HepG2 (cell line): ENCODE results near the gene SRCIN1. TPM values are rescaled to one million over a fixed set of nuclear protein-coding genes. Genes with fewer than 3 reads are reported as not detected.

ENCODE experiments used
- ATF7 ChIP-seq, 2 experiments: fragments of 450-650 bp in 1 of 2; sonication (generic) in 1 of 2; formaldehyde crosslinking in 1 of 2; IDR thresholded peaks; 2 replicates each; pipeline versions ENCODE4 v1.4.0 to v1.6.1; 2016 to 2020; ENCODE audit warnings: antibody characterized with exemption in 1 of 2, mild to moderate bottlenecking in 1 of 2, missing genetic modification reagents in 1 of 2
- FLYWCH1 ChIP-seq: sonication (generic); formaldehyde crosslinking; IDR thresholded peaks from 2 replicates; pipeline ENCODE4 v1.8.1; 2023; ENCODE audit warnings: mild to moderate bottlenecking, missing genetic modification reagents
- FOXA3 ChIP-seq: IDR thresholded peaks from 2 replicates; pipeline ENCODE4 v1.6.1; 2016; ENCODE audit warnings: missing genetic modification reagents, missing compliant biosample characterization
- GMEB1 ChIP-seq: sonication (generic); formaldehyde crosslinking; IDR thresholded peaks from 2 replicates; pipeline ENCODE4 v1.5.1; 2020; ENCODE audit warnings: missing genetic modification reagents, mild to moderate bottlenecking, borderline replicate concordance
- MLXIP ChIP-seq: sonication (generic); formaldehyde crosslinking; IDR thresholded peaks from 2 replicates; pipeline ENCODE4 v1.9.0; 2021; ENCODE audit warnings: missing genetic modification reagents, borderline replicate concordance
- MYPOP ChIP-seq: sonication (generic); formaldehyde crosslinking; IDR thresholded peaks from 2 replicates; pipeline ENCODE4 v1.8.1; 2023; ENCODE audit warnings: mild to moderate bottlenecking, moderate library complexity, missing genetic modification reagents
- NFE2L1 ChIP-seq: sonication (generic); formaldehyde crosslinking; IDR thresholded peaks from 2 replicates; pipeline ENCODE4 v1.4.0; 2020; ENCODE audit warnings: missing genetic modification reagents, mild to moderate bottlenecking, borderline replicate concordance
- NKX3-1 ChIP-seq: sonication (generic); formaldehyde crosslinking; IDR thresholded peaks from 2 replicates; pipeline ENCODE4 v1.5.0; 2020; ENCODE audit warnings: missing genetic modification reagents
- PCBP1 ChIP-seq: fragments of 200-400 bp; formaldehyde crosslinking; IDR thresholded peaks from 2 replicates; pipeline ENCODE4 v1.6.1; 2017; ENCODE audit warnings: mild to moderate bottlenecking, low read depth, low read length, borderline replicate concordance
- PHF20 ChIP-seq: sonication (generic); formaldehyde crosslinking; IDR thresholded peaks from 2 replicates; pipeline ENCODE4 v1.5.0; 2020; ENCODE audit warnings: mild to moderate bottlenecking, missing genetic modification reagents
- RERE ChIP-seq: IDR thresholded peaks from 2 replicates; pipeline ENCODE4 v1.6.1; 2016; ENCODE audit warnings: low read depth, missing genetic modification reagents, missing compliant biosample characterization
- ZNF205 ChIP-seq: IDR thresholded peaks from 2 replicates; pipeline ENCODE4 v1.6.1; 2018; ENCODE audit warnings: missing biosample characterization, missing genetic modification reagents
- ZNF275 ChIP-seq: sonication (generic); formaldehyde crosslinking; IDR thresholded peaks from 2 replicates; pipeline ENCODE4 v1.8.0; 2022; ENCODE audit warnings: missing genetic modification reagents, mild to moderate bottlenecking, inconsistent platforms, borderline replicate concordance
- ZNF816 ChIP-seq: sonication (generic); formaldehyde crosslinking; IDR thresholded peaks from 2 replicates; pipeline ENCODE4 v1.8.0; 2022; ENCODE audit warnings: missing genetic modification reagents, mild to moderate bottlenecking, borderline replicate concordance
- polyA plus RNA-seq, 8 experiments: library from polyadenylated mRNA; depleted of rRNA in 3 of 8; stranded (reverse) in 7 of 8; unstranded in 1 of 8; fragments of >200 nt; fragmentation: Illumina TruSeq in 4 of 8; extraction: Trizol in 4 of 8; gene quantifications; 2 replicates each; pipeline versions ENCODE4 v1.2.1 to v1.2.3, GENCODE V29; 2011 to 2016; ENCODE audit warnings: low read depth in 4 of 8, missing spikeins in 1 of 8, mixed read lengths in 1 of 8; ENCODE audit not compliant: insufficient read depth in 1 of 8
- total RNA-seq, 5 experiments: library from RNA; depleted of rRNA; stranded (reverse); fragments of >200 nt; fragmentation: Illumina TruSeq; extraction: Trizol; gene quantifications; 2 replicates each; pipeline ENCODE4 v1.2.3, GENCODE V29; 2016; ENCODE audit warnings: low read depth in 1 of 5

Gene SRCIN1
- total and polyA plus RNA-seq, 2 of the 13 experiments (the other 11 are each of a cell fraction or from before 2014, with no cell fraction given): 1.2 to 9.6 TPM

GRCh38 chr17:38559051-38559879 is 46.5 kb downstream of the SRCIN1 start (continued):
- no peak for TF ChIP-seq MLXIP (CRISPR knock-in tag)
- 0 out of 2 replicates have a peak, but pooled peaks have one; percentile 48 for TF ChIP-seq ZNF205
- TF ChIP-seq FLYWCH1: 0 out of 2 replicates have a peak, but pooled peaks have one; percentile 56
- no peak for TF ChIP-seq NFE2L1 (CRISPR knock-in tag)
- 0 out of 2 replicates have a peak, but pooled peaks have one; percentile 61 for TF ChIP-seq PCBP1
- no peak for TF ChIP-seq ATF7 (IDR thresholded peaks at IDR 0.05)
- no peak for TF ChIP-seq ATF7 (CRISPR knock-in tag; IDR thresholded peaks at IDR 0.05)
- TF ChIP-seq ZNF816 (CRISPR knock-in tag): no peak
- no peak for TF ChIP-seq ZNF275 (CRISPR knock-in tag)
- TF ChIP-seq NKX3-1 (CRISPR knock-in tag): no peak
- peak; percentile 97 for TF ChIP-seq MYPOP (CRISPR knock-in tag)
- TF ChIP-seq FOXA3 (CRISPR knock-in tag): peak; percentile 44; the same call in 1 of the 2 replicates
- no peak for TF ChIP-seq RERE
- TF ChIP-seq PHF20 (CRISPR knock-in tag): no peak
- TF ChIP-seq GMEB1 (CRISPR knock-in tag): peak; percentile 35; the same call in 1 of the 2 replicates
